ENCODE data around the gene CACYBP. TPM values are rescaled to one million over a fixed set of nuclear protein-coding genes. Genes with fewer than 3 reads are reported as not detected.
A peak's percentile ranks its signal among the peaks of the same experiment; 100 is the strongest.

The CACYBP gene
- total RNA-seq, result 77.4 TPM

GRCh38 chr1:174999936-175000696 lies at the start of gene CACYBP:
CACYBP (plus strand) TSS chr1:174999947; CDS start chr1:175000181, 234 bp downstream.
- intact Hi-C loops (cut with DNase I), result loop anchor here (1.0 to 10.0 kb wide), 8 partner anchors 23 to 1525 kb away; partner anchors contain the start of genes CENPL, COP1, DARS2 and MRPS14
- H3K27me3 ChIP-seq, result no peaks in the 10 kb centered on the region
- H3K36me3 ChIP-seq, result no peaks in the 10 kb centered on the region
- peaks cover 3 to 25% of the 10 kb centered on the region in 2 donors for H3K4me1 ChIP-seq
- DNase-seq (ENCODE audit: low spot score in 2 of 2), result peak in 1 of 2 donors; percentile 76
- peak in 1 of 3 experiments; percentile 7 for TF ChIP-seq CTCF (IDR thresholded peaks at IDR 0.05)
- peak within 1 kb of the TSS; percentile 95 to 99 for H3K27ac ChIP-seq
- no peaks in the 10 kb centered on the region for H3K9me3 ChIP-seq
- peak within 1 kb of the TSS; percentile 77 to 100 for H3K4me3 ChIP-seq

- no peaks in the 10 kb centered on the region for H3K9me3 ChIP-seq
- intact Hi-C loops (cut with DNase I), result no loop called here
- no peaks in the 10 kb centered on the region for H3K4me1 ChIP-seq
- no peaks in the 10 kb centered on the region for H3K36me3 ChIP-seq
- H3K27me3 ChIP-seq, result no peaks in the 10 kb centered on the region
- TF ChIP-seq CTCF (IDR thresholded peaks at IDR 0.05), result no peak
- no peak overlapping the region for H3K4me3 ChIP-seq
- no peak for DNase-seq (ENCODE audit: low spot score in 2 of 2)
- no peak overlapping the region for H3K27ac ChIP-seq
Measured at GRCh38 chr1:174953285-174954072, 46.3 kb upstream of the CACYBP start.

- no peaks in the 10 kb centered on the region for H3K36me3 ChIP-seq
- H3K4me3 ChIP-seq, result no peak overlapping the region
- intact Hi-C loops (cut with DNase I), result no loop called here
- TF ChIP-seq CTCF (IDR thresholded peaks at IDR 0.05), result no peak
- no peaks in the 10 kb centered on the region for H3K27me3 ChIP-seq
- no peaks in the 10 kb centered on the region for H3K9me3 ChIP-seq
- H3K4me1 ChIP-seq, result no peaks in the 10 kb centered on the region
- no peak for DNase-seq (ENCODE audit: low spot score in 2 of 2)
- H3K27ac ChIP-seq, result peak overlapping the region in 1 of 2 donors; percentile 43
Measured at GRCh38 chr1:174954073-174954460, 45.7 kb upstream of the CACYBP start.

DNA sequence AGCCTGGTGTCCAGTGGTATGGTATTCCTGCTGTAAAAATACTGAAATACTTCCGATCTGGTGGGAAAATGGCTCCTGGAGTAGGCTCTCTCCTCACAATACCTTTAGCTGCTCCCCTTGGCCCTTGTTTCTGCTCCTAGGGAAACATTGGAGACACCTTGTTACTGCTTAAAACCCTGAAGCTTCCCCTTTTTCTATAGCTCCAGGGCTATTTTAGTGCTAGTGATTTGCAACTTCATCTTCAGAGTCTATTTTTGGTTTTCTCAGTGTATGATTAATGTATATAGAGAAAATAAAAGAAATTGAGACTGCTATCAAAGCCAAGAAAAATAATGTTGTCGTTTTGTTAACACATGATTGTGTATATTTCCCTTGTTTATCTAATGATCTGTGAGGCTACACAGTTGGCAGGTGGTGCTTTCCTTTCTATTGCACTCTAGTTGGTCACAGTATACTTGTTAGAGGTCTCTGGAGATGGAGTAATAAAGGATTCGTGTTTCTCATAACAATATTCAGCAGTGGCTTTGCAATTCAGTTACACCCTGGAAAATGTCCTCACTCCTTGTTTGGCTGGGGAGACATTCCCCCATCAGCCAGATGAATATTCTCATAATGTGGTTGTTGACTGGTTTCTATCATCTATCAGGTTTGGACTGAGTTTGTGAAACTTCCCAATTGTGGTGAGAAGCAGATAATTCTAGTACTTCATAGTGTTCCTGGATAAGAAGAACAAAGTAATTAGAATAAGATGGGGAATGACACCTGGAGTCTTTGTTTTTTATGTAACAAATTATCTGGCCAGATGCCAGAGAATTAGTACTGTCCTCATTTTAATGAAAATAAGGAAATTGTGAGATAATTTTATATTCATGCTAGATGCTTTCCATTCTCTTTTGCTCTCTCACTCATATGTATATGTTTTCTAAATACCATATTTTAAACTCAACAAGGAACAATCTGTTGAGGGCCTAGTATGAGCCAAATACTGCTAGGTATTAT lies 44.8 kb upstream of the CACYBP start:
- intact Hi-C loops (cut with DNase I), result no loop called here
- Histone ChIP-seq H3K4me3 (no peak overlapping the region), H3K9me3 (no peaks in the 10 kb centered on the region), H3K36me3 (no peaks in the 10 kb centered on the region), H3K27me3 (no peaks in the 10 kb centered on the region), H3K27ac (no peak overlapping the region), H3K4me1 (no peaks in the 10 kb centered on the region)
- no peak for TF ChIP-seq CTCF (IDR thresholded peaks at IDR 0.05)
- no peak for DNase-seq (ENCODE audit: low spot score in 2 of 2)

DNA sequence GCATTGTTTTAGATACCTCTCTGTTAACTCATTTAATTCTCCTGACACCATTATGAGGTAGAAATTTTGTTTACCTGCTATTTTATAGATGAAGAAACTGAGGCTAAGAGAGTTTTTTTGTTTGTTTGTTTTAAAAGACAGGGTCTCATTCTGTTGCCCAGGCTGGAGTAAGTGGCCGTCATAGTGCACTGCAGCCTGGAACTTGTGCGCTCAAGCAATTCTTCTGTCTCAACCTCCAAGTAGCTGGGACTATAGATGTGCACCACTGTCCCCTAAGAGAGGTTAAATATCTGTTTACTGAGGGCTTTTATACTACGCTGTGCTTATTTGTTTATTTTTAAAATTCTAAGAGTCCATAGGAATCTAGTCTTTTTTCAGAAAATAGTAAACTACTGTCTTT lies 43.7 kb upstream of the CACYBP start:
- Histone ChIP-seq H3K4me3 (no peak overlapping the region), H3K9me3 (no peaks in the 10 kb centered on the region), H3K27ac (no peak overlapping the region), H3K27me3 (no peaks in the 10 kb centered on the region), H3K36me3 (no peaks in the 10 kb centered on the region), H3K4me1 (no peaks in the 10 kb centered on the region)
- intact Hi-C loops (cut with DNase I), result no loop called here
- no peak for DNase-seq (ENCODE audit: low spot score in 2 of 2)
- TF ChIP-seq CTCF (IDR thresholded peaks at IDR 0.05), result no peak
